Cerebellar cortex (tissue), 1 donor: ENCODE data around the gene ENPP1.
"Not testable (repeated sequence)": the region's sequence is repeated elsewhere in the genome, so short reads cannot be mapped to it uniquely, and the experiment has no call there.

Experiments
- DNase-seq: peaks from one replicate; pipeline ENCODE4 v3.0.0-alpha.2; 2015; ENCODE audit warnings: low spot score

ENPP1 gene

GRCh38 chr6:131831392-131831791 is 23.6 kb downstream of the ENPP1 start:
- DNase-seq, result no peak

- no peak for DNase-seq
Measured at GRCh38 chr6:131831886-131832285, 24.1 kb downstream of the ENPP1 start.

GRCh38 chr6:131832363-131832762 is 24.5 kb downstream of the ENPP1 start:
- DNase-seq, result no peak

GRCh38 chr6:131838051-131838450 is 30.2 kb downstream of the ENPP1 start:
- DNase-seq, result no peak

GRCh38 chr6:131839388-131839787 is 31.6 kb downstream of the ENPP1 start:
- DNase-seq, result no peak

GRCh38 chr6:131840441-131840840 is 32.6 kb downstream of the ENPP1 start:
- no peak for DNase-seq

GRCh38 chr6:131840936-131841583 is 33.2 kb downstream of the ENPP1 start:
- no peak for DNase-seq

- DNase-seq, result no peak
Measured at GRCh38 chr6:131843768-131844167, 35.9 kb downstream of the ENPP1 start.

GRCh38 chr6:131844243-131844841 is 36.5 kb downstream of the ENPP1 start:
- no peak for DNase-seq

- no peak for DNase-seq
Measured at GRCh38 chr6:131846023-131846663, 38.3 kb downstream of the ENPP1 start.

- no peak for DNase-seq
Measured at GRCh38 chr6:131846905-131847304, 39.1 kb downstream of the ENPP1 start.

GRCh38 chr6:131849799-131850198 is 42.0 kb downstream of the ENPP1 start:
- no peak for DNase-seq

- DNase-seq, result no peak
Measured at GRCh38 chr6:131851049-131851769, 43.4 kb downstream of the ENPP1 start.

- no peak for DNase-seq
Measured at GRCh38 chr6:131852200-131852599, 44.4 kb downstream of the ENPP1 start.

- DNase-seq, result no peak
Measured at GRCh38 chr6:131854803-131855202, 47.0 kb downstream of the ENPP1 start.

GRCh38 chr6:131858765-131859415 is 51.1 kb downstream of the ENPP1 start:
- DNase-seq, result no peak

- DNase-seq, result not testable (repeated sequence)
Measured at GRCh38 chr6:131859658-131860057, 51.8 kb downstream of the ENPP1 start.

- no peak for DNase-seq
Measured at GRCh38 chr6:131861381-131861780, 53.6 kb downstream of the ENPP1 start.

- DNase-seq, result no peak
Measured at GRCh38 chr6:131862476-131862875, 54.7 kb downstream of the ENPP1 start.

GRCh38 chr6:131867744-131868143 is 59.9 kb downstream of the ENPP1 start:
- no peak for DNase-seq

GRCh38 chr6:131868836-131869235 is 61.0 kb downstream of the ENPP1 start:
- DNase-seq, result no peak

- no peak for DNase-seq
Measured at GRCh38 chr6:131875647-131876046, 67.8 kb downstream of the ENPP1 start.
